T-helper 2 cell treated with Interferon-gamma antibody and Interleukin-4, amounts not matched to agents 100 ng/mL and 5 ng/mL, for 36 hours (primary cell): ENCODE measurements around the gene GORAB. TPM values are rescaled to one million over a fixed set of nuclear protein-coding genes. Genes with fewer than 3 reads are reported as not detected.

Experiments
- intact Hi-C: fragments of 100-400 bp; cut with micrococcal nuclease; formaldehyde crosslinking; loops from one replicate; pipeline ENCODE4 v1.15.1; 2023
- total RNA-seq: library from RNA; stranded (reverse); gene quantifications from 2 replicates; pipeline ENCODE4 v1.2.3, GENCODE V29; 2022

GORAB gene
- total RNA-seq, 1 donor from 2014 or later: 10.3 TPM

DNA sequence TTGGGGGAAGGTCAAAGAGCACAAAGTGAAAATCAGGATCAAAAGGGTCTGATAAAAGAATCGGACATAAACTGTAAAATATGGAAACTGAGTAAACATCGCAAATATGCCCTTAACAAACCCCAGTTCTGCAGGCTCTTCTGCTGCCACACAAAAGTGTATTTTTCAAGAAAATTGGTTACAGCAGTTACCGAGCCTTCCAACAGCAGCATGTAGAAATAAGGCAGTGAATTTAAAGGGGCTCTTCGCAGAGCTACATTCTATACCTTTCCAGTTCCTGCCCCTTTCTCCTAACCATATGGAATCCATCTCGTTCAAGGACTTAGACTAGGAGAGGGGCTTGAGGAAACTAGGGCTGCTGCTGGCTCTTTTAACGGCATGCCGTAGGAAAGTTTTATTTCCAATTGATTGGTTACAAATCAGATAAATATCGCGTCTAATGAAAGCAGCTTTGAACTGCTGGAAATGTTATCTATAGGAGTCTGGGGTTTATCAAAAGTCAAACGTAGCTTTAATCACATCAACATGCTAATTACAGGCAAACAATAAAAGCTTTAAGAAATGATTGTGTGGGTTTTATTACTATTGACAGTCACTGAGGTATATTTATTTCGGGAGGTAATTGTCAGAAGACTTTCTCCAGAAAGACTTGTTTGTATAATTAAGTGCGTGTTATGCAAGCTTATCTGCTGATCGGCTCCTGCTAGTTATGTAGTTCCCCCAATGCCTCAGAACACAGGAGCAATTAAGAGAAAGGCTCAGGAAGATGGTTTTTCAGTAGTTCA is 59.1 kb downstream of the GORAB start:
- intact Hi-C loops: no loop called here

DNA sequence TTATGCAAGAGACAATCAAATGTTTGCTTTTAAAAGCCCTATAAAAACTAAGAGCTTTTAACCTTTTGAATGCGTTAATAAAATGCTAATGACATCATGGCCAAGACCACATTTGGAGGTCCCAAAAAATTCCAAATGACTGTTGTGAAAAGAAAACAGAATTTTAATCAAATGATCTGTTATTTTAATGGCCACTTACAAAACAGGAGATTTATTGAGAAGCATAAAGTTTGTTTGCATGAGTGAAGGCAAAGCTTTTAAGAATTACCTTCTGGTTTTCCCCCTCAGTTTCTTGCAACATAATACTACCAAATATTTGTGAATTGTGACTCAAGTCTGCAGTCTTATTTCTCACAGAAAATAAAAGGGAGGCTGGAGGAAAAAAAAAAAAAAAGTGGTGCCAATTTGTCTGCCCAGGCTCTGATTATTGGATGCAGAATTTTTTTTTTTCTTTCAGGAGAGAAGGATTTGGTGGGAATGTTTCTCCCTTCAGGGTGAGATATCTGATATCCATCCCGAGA is 60.7 kb downstream of the GORAB start:
- intact Hi-C loops: no loop called here

- intact Hi-C loops: no loop called here
Observed at GRCh38 chr1:170593173-170594011, 61.4 kb downstream of the GORAB start.

GRCh38 chr1:170594066-170594626 is 62.2 kb downstream of the GORAB start:
- intact Hi-C loops: no loop called here

GRCh38 chr1:170596701-170597100 is 64.7 kb downstream of the GORAB start:
- intact Hi-C loops: no loop called here

GRCh38 chr1:170598618-170599017 is 66.7 kb downstream of the GORAB start:
- intact Hi-C loops: no loop called here

DNA sequence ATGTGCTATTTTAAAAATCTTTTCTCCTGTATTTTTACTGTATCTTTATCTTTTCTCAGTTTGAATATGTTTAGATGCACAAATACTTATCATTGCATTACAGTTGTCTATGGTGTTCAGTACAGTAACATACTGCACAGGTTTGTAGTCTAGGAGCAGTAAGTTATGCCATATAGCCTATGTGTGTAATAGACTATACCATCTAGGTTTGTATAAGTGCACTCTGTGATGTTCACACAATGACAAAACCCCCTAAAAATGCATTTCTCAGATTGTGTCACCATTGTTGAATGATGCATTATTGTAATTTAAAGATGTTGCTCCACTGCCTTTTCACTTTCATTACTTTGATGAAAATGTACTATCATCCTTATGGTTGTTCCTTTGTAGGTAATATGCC is 67.1 kb downstream of the GORAB start:
- intact Hi-C loops: no loop called here

DNA sequence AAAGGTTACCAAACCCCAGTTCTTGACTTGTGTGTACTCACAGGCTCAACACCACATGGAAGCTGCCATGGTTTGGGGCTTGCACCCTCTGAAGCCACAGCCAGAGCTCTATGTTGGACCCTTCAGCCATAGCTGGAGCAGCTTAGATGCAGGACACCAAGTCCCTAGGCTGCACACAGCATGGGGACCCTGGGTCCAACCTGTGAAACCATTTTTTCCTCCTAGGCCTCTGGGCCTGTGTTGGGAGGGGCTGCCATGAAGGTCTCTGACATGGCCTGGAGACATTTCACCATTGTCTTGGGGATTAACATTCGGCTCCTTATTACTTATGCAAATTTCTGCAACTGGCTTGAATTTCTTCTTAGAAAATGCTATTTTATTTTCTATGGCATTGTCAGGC is 69.9 kb downstream of the GORAB start:
- intact Hi-C loops: no loop called here

Other genes with a start within 250 kb of the GORAB start
- not detected in 2 replicates for gene PRRX1, start 132.0 kb downstream of the GORAB start, total RNA-seq